GM19035 (cell line): ENCODE results near the gene DCAF6.
A peak's percentile ranks its signal among the peaks of the same experiment; 100 is the strongest.
"Not testable (repeated sequence)": the region's sequence is repeated elsewhere in the genome, so short reads cannot be mapped to it uniquely, and the experiment has no call there.

Experiments
- ATAC-seq: cut with Tn5 transposase; IDR thresholded peaks from one replicate; pipeline ENCODE4 v1.9.1; 2021; ENCODE audit not compliant: unreplicated experiment

The DCAF6 gene, protein sequence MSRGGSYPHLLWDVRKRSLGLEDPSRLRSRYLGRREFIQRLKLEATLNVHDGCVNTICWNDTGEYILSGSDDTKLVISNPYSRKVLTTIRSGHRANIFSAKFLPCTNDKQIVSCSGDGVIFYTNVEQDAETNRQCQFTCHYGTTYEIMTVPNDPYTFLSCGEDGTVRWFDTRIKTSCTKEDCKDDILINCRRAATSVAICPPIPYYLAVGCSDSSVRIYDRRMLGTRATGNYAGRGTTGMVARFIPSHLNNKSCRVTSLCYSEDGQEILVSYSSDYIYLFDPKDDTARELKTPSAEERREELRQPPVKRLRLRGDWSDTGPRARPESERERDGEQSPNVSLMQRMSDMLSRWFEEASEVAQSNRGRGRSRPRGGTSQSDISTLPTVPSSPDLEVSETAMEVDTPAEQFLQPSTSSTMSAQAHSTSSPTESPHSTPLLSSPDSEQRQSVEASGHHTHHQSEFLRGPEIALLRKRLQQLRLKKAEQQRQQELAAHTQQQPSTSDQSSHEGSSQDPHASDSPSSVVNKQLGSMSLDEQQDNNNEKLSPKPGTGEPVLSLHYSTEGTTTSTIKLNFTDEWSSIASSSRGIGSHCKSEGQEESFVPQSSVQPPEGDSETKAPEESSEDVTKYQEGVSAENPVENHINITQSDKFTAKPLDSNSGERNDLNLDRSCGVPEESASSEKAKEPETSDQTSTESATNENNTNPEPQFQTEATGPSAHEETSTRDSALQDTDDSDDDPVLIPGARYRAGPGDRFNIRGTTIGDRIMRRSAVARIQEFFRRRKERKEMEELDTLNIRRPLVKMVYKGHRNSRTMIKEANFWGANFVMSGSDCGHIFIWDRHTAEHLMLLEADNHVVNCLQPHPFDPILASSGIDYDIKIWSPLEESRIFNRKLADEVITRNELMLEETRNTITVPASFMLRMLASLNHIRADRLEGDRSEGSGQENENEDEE

DNA sequence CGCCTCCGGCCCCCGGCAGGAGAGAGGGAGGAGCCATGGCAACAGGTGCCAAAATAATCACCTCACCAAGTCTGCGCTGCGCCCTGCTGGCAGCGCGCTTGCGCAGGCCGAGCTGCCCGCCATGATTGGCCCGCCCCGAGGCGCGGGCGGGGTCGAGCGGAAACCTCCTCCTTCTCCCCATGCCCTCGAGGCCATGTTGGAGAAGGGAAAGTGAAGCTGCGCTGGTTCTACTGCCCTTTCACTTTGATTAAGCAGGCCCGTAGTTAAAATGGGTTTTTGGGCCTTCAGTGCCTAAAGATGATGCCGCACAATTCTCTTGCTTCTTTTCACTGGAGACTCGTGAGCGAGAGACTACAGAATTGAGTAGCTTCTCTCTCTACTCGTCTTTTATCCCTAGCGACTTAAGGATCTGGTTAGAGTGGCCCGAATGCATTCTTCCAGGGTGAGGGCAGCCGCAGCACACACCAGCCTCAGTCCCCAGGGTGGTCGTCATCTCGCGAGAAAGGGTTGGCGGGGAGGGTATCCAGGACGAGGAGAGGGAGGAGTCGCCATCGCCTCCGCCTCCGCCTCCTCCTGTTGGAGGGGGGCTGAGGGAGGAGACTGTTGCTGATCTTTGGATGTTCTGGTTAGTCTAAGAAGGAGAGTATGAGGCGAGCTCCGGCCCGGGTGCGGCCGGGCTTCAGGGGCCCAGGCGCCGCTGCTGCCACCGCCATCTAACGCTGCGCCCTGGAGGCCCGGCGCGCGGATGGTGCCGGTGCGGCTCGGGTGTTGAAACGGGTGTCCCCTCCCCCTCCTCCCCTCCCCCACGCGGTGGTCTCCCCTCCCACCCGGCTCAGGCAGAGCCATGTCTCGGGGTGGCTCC is at the start of gene DCAF6:
Gene DCAF6 (plus strand): TSS at position 616 of the 862 bp plus-strand sequence. CDS start 229 bp downstream, at position 845.
- peak; percentile 77 for ATAC-seq

DNA sequence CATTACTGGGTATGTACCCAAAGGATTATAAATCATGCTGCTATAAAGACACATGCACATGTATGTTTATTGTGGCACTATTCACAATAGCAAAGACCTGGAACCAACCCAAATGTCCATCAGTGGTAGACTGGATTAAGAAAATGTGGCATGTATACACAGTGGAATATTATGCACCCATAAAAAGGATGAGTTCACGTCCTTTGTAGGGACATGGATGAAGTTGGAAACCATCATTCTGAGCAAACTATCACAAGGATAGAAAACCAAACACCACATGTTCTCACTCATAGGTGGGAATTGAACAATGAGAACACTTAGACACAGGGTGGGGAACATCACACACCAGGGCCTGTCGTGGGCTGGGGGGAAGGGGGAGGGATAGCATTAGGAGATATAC is 49.3 kb upstream of the DCAF6 start:
- not testable (repeated sequence) for ATAC-seq

DNA sequence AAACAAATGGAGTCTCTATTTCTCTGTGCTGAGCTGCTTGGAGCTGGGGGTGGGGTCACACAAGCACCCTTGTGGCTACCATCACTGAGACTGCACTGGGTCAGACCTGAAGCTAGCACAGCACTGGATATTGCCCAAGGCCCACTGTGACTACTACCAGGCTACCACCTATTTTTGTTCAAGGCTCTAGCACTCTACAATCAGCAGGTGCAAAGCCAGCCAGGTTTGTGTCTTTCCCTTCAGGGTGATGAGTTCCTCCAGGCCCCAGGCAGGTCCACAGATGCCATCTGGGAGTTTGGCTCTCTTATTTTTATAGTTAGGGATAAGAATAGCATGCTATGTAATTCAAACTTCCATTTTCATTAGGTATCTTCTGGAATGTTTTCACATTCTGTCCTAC is 46.1 kb upstream of the DCAF6 start:
- ATAC-seq: no peak

DNA sequence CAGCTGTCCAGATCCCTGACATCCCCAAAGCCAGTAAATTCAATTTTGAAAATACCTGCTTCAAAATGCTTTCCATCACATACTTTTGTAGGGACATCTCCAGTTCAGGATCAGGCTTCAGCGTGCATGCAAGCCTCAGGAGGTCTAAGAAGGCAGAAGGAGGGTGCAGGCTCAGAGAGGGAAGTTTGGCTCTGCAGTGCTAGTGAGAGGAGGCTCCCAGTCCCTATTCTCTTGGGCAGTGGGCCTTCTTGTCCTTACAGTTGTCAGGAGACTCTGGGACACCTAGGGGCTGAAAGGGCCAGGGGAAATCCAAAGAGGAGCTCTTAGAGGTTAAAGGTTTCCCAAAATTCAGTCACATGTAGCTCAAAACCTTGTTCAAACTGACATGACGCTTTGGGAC is 42.7 kb upstream of the DCAF6 start:
- ATAC-seq: no peak

DNA sequence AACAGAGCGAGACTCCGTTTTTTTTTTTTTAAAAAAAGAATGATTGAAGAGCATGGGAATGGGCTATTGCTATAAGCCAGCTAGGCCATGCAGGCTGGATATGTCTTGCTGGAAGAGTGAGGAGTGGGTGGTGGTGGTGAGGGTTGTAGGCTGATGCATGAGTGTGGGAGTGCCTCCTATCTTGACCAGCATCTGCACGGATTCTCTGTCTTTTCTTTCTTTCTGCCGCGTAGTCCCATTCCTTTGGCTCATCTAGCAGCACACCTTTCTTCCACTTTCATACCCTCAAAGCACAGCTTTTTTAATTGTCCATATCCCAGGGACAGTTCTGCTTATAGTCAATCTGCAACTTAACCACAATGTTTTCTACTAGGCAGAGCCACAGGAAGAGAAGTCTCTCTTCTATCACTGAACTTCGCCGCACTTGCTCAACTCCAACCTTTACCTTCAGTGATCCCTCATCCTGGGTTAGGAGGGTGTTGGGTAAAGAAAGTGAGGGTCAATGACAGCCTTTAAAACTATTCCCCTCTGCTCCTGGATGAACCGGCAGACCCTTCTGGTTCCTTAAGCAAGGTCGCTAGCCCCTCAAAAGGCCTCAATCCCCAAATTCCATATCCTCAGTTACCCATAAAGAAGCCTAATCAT is 37.8 kb upstream of the DCAF6 start:
- no peak for ATAC-seq

DNA sequence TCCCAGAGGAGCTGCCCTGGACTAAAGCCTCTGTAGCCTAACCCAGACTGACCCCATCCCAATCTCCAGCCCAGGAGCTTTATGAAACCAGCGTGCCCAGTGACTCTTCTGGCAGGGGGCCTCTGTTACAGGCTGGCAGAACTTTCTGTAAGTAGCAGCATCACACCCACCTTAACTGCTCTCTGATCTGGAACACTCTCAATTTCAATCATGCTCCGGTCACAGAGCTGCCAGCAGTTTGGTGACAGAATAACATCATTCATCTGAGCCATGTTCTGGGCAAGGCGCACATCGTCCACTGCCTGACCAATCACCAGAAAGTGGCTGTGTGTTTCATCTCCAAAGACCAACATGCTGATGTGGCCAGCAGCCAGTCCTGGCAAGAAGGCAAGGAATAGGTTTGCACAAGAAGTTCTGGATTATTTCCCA is 37.2 kb upstream of the DCAF6 start:
- ATAC-seq: peak; percentile 82

DNA sequence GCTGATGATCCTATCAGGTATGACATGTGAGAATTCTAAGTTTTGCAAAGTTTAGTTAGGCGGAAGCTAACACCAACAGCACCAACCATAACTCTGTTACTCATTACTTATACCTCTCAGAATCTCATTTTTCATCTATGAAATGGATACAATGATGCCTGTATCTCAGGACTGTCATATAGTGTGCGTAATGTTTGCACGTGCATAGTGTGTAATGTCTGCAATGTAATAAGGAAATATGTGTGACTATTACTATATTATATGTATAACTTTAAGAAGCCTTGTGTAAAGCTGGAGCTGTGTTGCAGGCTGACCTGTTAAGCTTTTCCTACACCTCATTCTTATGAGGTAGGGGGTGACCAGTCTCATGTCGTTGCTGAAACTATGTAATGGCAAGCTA is 35.6 kb upstream of the DCAF6 start:
- ATAC-seq: no peak

DNA sequence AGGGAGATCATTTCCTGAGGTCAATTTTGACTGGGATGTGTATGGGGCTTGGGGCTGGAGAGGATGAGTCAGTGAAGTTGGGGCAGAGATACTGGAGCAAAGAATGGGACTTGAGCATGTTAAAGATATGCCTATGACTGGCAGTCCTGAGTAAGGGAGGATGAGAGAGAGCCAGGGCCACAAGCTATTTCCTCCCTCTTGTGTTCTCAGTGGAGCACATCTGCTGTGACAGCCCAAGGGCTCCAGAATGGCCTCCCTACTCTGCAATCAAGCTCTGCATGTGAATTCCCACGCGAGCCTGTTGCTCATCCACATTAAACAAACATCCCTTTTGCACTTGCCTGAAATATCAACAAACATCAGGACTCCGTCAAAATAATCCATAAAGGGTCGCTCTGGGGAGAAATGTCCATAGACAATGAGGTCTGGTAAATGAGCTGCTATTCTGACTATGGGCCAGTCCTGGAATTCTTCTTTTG is 31.8 kb upstream of the DCAF6 start:
- no peak for ATAC-seq

DNA sequence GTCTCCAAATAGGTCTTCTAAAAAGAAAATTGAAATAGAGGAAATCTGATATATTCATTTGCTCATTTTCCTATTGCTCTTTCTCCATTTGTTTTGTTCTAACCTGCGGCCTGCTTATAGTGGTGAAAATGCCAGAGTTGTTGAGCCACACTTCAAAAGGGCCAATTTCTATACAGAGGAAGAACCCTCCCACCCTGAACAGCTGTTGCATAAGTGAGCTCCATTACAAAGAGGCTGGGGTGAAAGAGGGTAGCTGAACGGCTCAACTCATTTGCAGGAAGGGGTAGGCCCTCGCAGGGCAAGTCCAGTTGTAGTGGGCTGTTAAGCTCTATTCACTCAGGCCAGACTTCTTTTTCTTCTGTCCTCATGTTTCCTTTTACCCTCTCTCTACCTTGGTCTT is 31.3 kb upstream of the DCAF6 start:
- no peak for ATAC-seq

DNA sequence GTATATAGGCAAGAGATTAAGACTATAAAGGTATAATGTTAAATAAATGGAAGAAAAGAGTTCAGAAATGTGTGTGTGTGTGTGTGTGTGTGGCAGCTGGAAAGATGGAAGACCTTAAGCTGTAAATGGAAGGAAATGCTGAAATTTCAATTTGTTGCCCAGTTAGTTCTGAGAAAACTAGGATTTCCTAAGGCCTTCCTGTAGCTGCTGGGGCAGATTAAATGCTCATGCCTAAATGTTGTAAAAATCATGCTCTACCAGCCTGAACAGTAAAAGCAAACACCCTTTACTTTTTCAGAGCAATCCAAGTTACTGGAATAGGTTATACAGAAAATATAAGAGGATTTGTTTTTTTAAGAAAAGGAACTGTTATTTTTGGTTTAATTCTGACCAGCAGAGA is 30.8 kb upstream of the DCAF6 start:
- no peak for ATAC-seq

DNA sequence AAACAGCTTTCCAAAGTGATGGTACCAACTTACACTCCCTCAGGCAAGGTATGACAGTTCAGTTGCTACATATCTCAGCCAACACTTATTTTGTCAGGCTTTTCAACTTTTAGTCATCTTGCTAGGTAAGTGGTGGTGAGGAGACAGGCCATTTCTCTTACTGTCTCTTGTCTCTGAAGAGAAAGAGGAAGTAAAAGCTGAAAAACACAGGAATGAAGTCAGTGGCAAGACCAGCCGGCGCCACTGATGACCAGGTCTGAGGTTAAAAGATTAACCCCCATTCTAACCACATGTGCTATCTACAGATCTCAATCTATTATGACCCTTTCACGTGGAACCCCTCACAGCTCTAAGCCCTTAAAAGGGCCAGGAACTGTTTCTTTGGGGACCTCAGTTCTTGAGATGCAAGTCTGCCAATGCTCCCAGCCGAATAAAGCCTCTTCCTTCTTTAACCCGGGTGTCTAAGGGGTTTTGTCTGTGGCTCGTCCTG is 26.7 kb upstream of the DCAF6 start:
- ATAC-seq: no peak

DNA sequence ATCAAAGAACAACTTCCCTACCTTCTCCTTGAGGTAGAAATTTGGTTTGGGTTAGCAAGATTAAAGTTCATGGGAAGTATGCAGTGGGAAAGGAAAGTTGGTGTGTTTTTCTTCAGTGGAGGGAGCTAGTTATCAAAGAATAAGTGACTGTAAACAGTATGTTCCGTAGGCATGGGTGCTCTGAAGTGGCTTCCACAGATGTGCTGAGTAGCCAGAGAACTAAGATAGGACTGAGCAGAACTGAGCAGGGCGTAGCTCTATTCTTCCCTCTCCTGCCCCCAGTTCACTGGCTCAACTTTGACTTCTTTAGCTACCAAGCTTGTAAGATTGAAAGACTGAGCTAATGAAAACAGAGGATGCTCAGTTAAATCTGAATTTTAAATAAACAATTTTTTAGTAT is 26.0 kb upstream of the DCAF6 start:
- no peak for ATAC-seq

DNA sequence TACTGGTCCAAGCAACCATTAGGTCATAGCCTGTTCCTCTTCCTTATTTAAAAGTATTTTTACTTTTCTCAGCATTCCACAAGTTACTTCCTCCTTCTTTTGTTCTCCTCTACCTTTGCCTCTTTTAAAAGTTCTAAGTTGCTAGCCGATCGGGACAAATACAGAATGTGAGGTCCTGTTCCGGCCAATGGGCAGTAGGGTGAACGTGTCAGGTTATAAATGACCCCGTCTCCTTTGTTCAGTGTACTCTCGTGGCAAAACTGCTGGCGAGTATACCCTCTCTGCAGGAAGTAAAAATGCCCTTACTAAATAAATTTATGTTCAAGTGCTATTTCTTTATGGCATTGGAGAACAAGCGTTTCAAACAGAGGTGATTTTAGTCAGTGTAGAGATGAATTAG is 25.1 kb upstream of the DCAF6 start:
- ATAC-seq: no peak

DNA sequence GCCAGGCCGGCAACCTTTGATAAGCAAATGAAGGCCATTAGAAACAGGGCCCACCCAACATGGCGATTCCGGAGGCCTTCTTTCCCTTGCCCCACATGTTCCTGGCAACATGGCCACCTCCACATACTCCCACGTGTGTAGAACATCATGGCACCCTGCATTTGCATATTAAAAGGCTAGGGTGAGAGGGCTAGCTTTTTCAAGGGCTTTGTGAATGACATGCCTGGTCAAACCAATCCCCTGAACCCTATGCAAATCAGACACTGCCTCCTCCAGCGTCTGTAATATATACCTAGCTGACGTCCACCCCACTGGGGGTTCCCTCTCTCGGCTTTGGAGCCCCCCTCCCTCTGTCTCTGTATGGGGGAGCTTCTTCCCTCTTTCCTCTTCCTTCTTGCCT is 24.2 kb upstream of the DCAF6 start:
- ATAC-seq: no peak

DNA sequence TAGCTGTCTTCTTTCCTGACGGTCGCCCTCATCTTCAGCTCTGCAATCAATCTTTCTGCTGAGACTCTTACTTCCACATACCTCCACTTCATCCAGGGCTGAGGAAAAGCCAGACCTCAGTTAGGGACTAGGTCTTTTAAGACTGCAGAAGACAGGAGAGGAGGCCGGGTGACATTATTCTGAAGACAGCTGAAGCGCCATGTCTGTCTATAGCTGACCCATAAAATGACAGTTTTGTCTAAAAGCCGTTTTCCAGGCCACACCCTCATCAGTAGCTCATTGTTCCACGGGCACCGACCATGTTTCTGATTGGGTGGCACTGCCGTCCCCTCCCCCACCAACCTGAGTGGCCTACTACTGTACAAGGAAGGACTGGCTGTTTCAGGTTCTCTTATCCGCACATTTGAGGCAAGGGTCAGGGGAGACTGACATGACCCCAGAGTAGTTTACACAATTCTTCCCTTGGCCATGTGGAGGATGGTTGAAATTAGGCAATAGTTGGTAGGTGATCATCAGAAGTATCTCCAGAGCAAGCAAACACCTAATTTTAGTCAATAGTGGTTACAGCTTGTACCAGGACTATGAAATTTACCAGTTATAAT is 22.5 kb upstream of the DCAF6 start, which contains the start of gene ADCY10:
Gene ADCY10 (minus strand): TSS at position 240 of the 602 bp plus-strand sequence. CDS start 8,994 bp downstream, outside the sequence.
- no peak for ATAC-seq

DNA sequence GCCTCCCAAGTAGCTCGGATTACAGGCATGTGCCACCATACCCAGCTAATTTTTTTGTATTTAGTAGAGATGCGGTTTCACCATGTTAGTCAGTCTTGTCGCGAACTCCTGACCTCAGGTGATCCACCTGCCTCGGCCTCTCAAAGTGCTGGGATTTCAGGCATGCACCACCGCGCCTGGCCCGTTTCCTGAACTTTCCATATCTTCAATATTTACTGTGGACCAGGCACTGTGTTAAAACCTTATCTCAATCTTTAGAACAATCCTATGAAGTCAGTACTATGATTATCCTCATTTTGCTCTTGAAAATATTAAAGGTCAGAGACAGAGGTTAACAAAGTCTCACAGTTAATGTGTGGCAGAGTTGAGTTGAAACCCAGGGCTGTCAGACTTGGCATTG is 20.9 kb upstream of the DCAF6 start:
- ATAC-seq: no peak

DNA sequence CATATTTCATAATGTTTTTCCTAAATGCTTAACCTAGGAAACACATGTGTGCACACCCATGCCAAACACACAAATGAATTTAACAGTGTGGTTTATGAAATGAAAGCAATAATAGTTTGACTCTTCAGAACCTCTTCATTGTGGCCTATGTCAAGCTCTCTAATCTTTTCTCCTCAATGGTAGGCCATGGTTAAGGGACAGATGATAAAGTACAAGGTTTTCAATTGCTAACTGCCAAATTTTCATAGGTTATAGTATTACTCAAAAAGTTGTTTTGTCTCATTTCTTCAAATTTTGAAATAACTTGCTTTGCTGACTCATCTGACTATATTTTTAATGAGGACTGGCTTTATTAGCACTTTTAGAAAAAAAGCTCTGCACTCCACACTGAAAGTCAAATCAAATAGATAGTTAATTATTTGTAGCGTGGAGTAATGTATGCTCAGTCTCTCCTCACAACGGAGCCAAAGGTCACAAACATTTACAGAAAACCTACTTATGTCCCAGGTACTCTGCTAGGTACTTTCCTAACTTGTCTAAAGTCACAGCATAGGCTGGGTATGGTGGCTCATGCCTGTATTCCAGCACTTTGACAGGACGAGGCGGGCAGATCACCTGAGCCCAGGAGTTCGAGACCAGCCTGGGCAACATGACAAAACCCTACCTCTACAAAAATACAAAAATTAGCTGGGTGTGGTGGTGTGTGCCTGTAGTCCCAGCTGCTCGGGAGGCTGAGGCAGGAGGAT is 19.5 kb upstream of the DCAF6 start:
- ATAC-seq: no peak

DNA sequence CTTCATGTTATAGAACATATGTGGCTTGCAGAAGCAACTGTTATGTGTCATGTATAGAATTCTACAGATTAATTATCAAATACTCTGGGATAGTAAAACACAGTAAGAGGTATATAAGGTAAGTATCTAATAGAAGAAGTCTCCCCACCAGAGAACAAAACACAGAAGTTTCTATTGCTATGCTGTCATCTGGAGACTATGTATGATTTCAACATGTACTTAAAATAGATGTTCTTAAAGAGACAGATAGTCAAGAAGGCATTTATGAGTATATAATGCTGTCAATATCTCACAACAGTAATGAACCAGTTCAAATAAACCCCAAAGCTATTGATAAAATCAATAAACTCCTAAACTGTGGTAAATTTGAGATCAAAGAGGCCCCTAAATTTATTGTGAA is 14.5 kb upstream of the DCAF6 start:
- no peak for ATAC-seq

DNA sequence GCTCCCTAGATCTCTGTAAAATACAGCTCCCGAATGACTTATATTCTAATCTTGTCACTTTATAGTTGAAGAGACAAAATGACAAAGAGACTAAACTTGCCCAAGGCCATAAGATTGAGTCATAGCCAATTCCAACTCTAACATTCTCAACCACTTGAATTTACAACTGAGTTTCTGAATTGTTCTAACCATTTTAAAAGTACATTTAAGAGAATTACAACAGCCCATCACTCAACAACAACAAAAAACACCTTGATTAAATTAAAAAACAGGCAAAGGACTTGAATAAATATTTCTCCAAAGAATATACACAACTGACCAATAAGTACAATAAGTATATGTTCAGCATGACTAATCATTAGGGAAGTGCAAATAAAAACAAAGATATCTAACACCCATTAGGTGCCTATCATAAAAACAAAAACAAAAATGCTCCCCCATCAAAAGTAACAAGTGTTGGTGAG is 13.8 kb upstream of the DCAF6 start:
- ATAC-seq: no peak
